HepG2 (cell line): Measurements from ENCODE around the gene ARHGAP23. TPM values are rescaled to one million over a fixed set of nuclear protein-coding genes. Genes with fewer than 3 reads are reported as not detected.

Source experiments
- ATAC-seq: fragments of 200-7000 bp; cut with Tn5 transposase; 3 replicates; pipeline ENCODE4 v1.9.1; 2020; ENCODE audit warnings: mild to moderate bottlenecking, moderate library complexity
- BruUV-seq: library from RNA; stranded (reverse); fragments of 400-500 nt; replicated peaks from 2 replicates; lab custom pipeline; 2021; lab: Mats Ljungman, UMichigan
- CTCF ChIA-PET: fragments of 300-600 bp; formaldehyde crosslinking; extraction: SDS; loops from one replicate; lab custom pipeline; 2021; ENCODE audit warnings: low total read pairs, inconsistent platforms, low intra/inter-chr PET ratio; lab: Yijun Ruan, JAX
- POLR2A ChIA-PET: fragments of 350-600 bp; sonication (Branson Sonifier 250); formaldehyde crosslinking; loops from one replicate; lab custom pipeline; 2020; ENCODE audit warnings: antibody characterized with exemption, inconsistent platforms; lab: Yijun Ruan, JAX
- DNase-seq: peaks from one replicate; pipeline ENCODE4 v3.0.0-alpha.2; 2015; ENCODE audit warnings: low spot score
- FAIRE-seq: peaks from 3 replicates; lab custom pipeline; 2011; peaks lifted over from hg19 to GRCh38; lab: Jason Lieb, UNC
- H2AFZ ChIP-seq: one replicate; pipeline ENCODE4 v1.6.1; 2011; ENCODE audit warnings: low read length, inconsistent platforms
- H3K27ac ChIP-seq: fragments of 300-600 bp; 3 replicates; pipeline ENCODE4 v1.8.0; 2011; ENCODE audit warnings: mixed run types, mild to moderate bottlenecking, mixed read lengths, low read length, inconsistent platforms; ENCODE audit not compliant: insufficient read depth; ENCODE audit errors: extremely low read length
- H3K27me3 ChIP-seq, 2 experiments: fragments of 200-600 bp in 1 of 2; 2 replicates in 1 of 2; 3 replicates in 1 of 2; pipeline versions ENCODE4 v1.6.0 to v1.8.0; 2011; ENCODE audit warnings: low read length in 2 of 2, mild to moderate bottlenecking in 2 of 2, moderate library complexity in 2 of 2, inconsistent platforms in 1 of 2; ENCODE audit not compliant: insufficient read depth in 2 of 2, control insufficient read depth in 1 of 2
- H3K36me3 ChIP-seq, 2 experiments: fragments of 200-600 bp in 1 of 2; replicated peaks in 1 of 2; 2 replicates in 1 of 2; 3 replicates in 1 of 2; pipeline versions ENCODE4 v1.5.1 to v1.8.0; 2011; ENCODE audit warnings: low read length in 2 of 2, inconsistent platforms in 1 of 2; ENCODE audit not compliant: insufficient read depth in 2 of 2, control insufficient read depth in 1 of 2
- H3K4me1 ChIP-seq: 2 replicates; pipeline ENCODE4 v1.5.1; 2012; ENCODE audit warnings: low read length, inconsistent platforms; ENCODE audit not compliant: insufficient read depth
- H3K4me2 ChIP-seq: 2 replicates; pipeline ENCODE4 v1.6.0; 2011; ENCODE audit warnings: low read depth, low read length, inconsistent platforms
- H3K4me3 ChIP-seq, 3 experiments: fragments of 200-600 bp in 1 of 3; sonication (generic), shearing (Covaris generic) in 1 of 3; replicated peaks in 1 of 3; 2 replicates each; pipeline ENCODE4 v1.5.1; 2011 to 2016; ENCODE audit warnings: low read length in 3 of 3, inconsistent platforms in 2 of 3, low read depth in 2 of 3, mild to moderate bottlenecking in 2 of 3, control low read depth in 1 of 3, mixed read lengths in 1 of 3; ENCODE audit not compliant: insufficient read depth in 1 of 3
- H3K79me2 ChIP-seq: one replicate; pipeline ENCODE4 v1.6.1; 2011; ENCODE audit warnings: low read length, inconsistent platforms; ENCODE audit not compliant: insufficient read depth
- H3K9ac ChIP-seq: 2 replicates; pipeline ENCODE4 v1.6.0; 2011; ENCODE audit warnings: mild to moderate bottlenecking, low read depth, low read length, inconsistent platforms; ENCODE audit not compliant: insufficient read depth
- H3K9me3 ChIP-seq: 2 replicates; pipeline ENCODE4 v1.5.1; 2012; ENCODE audit warnings: mild to moderate bottlenecking, low read length
- H4K20me1 ChIP-seq: 2 replicates; pipeline ENCODE4 v1.6.0; 2011; ENCODE audit warnings: inconsistent platforms, mild to moderate bottlenecking, low read length, moderate library complexity; ENCODE audit not compliant: insufficient read depth
- EHMT2 ChIP-seq: fragments of 200-600 bp; sonication (generic); IDR thresholded peaks from 2 replicates; pipeline ENCODE4 v1.7.0; 2017; ENCODE audit warnings: antibody characterized with exemption, low read depth, low read length, borderline replicate concordance
- GRHL1 ChIP-seq: sonication (generic); formaldehyde crosslinking; conservative IDR thresholded peaks from 2 replicates; pipeline ENCODE4 v1.8.0; 2022; ENCODE audit warnings: missing genetic modification reagents
- TRIM24 ChIP-seq: sonication (generic); formaldehyde crosslinking; IDR thresholded peaks from 2 replicates; pipeline ENCODE4 v1.8.0; 2022; ENCODE audit warnings: mild to moderate bottlenecking, missing genetic modification reagents
- ZBTB46 ChIP-seq: sonication (generic); formaldehyde crosslinking; IDR thresholded peaks from 2 replicates; pipeline ENCODE4 v1.4.0; 2020; ENCODE audit warnings: mild to moderate bottlenecking, missing genetic modification reagents, borderline replicate concordance
- ZMYM3 ChIP-seq: sonication (generic); formaldehyde crosslinking; IDR thresholded peaks from 2 replicates; pipeline ENCODE4 v1.5.1; 2020; ENCODE audit warnings: mild to moderate bottlenecking, missing genetic modification reagents
- ZNF33A ChIP-seq: sonication (generic); formaldehyde crosslinking; IDR thresholded peaks from 2 replicates; pipeline ENCODE4 v1.5.1; 2020; ENCODE audit warnings: missing genetic modification reagents, mild to moderate bottlenecking, moderate library complexity, borderline replicate concordance
- ZNF501 ChIP-seq: sonication (generic); formaldehyde crosslinking; IDR thresholded peaks from 2 replicates; pipeline ENCODE4 v1.5.1; 2020; ENCODE audit warnings: mild to moderate bottlenecking, moderate library complexity, missing genetic modification reagents
- ZNF614 ChIP-seq: IDR thresholded peaks from 2 replicates; pipeline ENCODE4 v1.6.1; 2018; ENCODE audit warnings: missing biosample characterization, missing genetic modification reagents, inconsistent platforms, borderline replicate concordance
- ZNF629 ChIP-seq: sonication (generic); formaldehyde crosslinking; conservative IDR thresholded peaks from 2 replicates; pipeline ENCODE4 v1.5.0; 2020; ENCODE audit warnings: missing genetic modification reagents
- ZNF678 ChIP-seq: sonication (generic); formaldehyde crosslinking; IDR thresholded peaks from 2 replicates; pipeline ENCODE4 v1.4.0; 2020; ENCODE audit warnings: mild to moderate bottlenecking, missing genetic modification reagents
- WGBS: methylation state at CpG from one replicate; pipeline ENCODE4 v1.1.6; 2017; ENCODE audit warnings: low lambda C conversion rate; 5-methylcytosine and 5-hydroxymethylcytosine counted together
- in situ Hi-C: cut with HindIII; loops from 2 replicates; pipeline ENCODE4 v1.10.0; 2017; ENCODE audit warnings: low pct_unique_long_range_greater_than_20kb; ENCODE audit not compliant: extremely low pct_ligation_motif_present
- intact Hi-C: fragments of 100-400 bp; cut with micrococcal nuclease; formaldehyde crosslinking; loops from one replicate; pipeline ENCODE4 v1.10.0; 2022; ENCODE audit not compliant: unreplicated experiment
- polyA plus RNA-seq, 8 experiments: library from polyadenylated mRNA; depleted of rRNA in 3 of 8; stranded (reverse) in 7 of 8; unstranded in 1 of 8; fragments of >200 nt; fragmentation: Illumina TruSeq in 4 of 8; extraction: Trizol in 4 of 8; gene quantifications; 2 replicates each; pipeline versions ENCODE4 v1.2.1 to v1.2.3, GENCODE V29; 2011 to 2016; ENCODE audit warnings: low read depth in 4 of 8, missing spikeins in 1 of 8, mixed read lengths in 1 of 8; ENCODE audit not compliant: insufficient read depth in 1 of 8
- total RNA-seq, 5 experiments: library from RNA; depleted of rRNA; stranded (reverse); fragments of >200 nt; fragmentation: Illumina TruSeq; extraction: Trizol; gene quantifications; 2 replicates each; pipeline ENCODE4 v1.2.3, GENCODE V29; 2016; ENCODE audit warnings: low read depth in 1 of 5
- TF ChIP-seq, protein P1 (sequence below): sonication (generic); formaldehyde crosslinking; conservative IDR thresholded peaks from 2 replicates; pipeline ENCODE4 v1.4.0; 2020; ENCODE audit warnings: missing genetic modification reagents

Gene ARHGAP23
- total and polyA plus RNA-seq, 2 of the 13 experiments (the other 11 are each of a cell fraction or from before 2014, with no cell fraction given), result 0.03 TPM; not detected in 1

- Histone ChIP-seq H2AFZ (no peak overlapping the region), H3K79me2 (no peaks in the 10 kb centered on the region), H3K27me3 (peaks cover 18 to 77% of the 10 kb centered on the region in 2 experiments; a peak in 4 of 5 replicates), H4K20me1 (no peaks in the 10 kb centered on the region), H3K9me3 (no peaks in the 10 kb centered on the region), H3K4me3 (no peak overlapping the region), H3K4me1 (peaks cover 20% of the 10 kb centered on the region), H3K36me3 (no peaks in the 10 kb centered on the region), H3K4me2 (no peak overlapping the region), H3K9ac (no peak overlapping the region), H3K27ac (no peak overlapping the region)
- no TSS peak for BruUV-seq
- POLR2A ChIA-PET, result no interaction called here
- no peak for DNase-seq
- 27% methylated on average over 2 of the region's 2 CpGs for WGBS
- intact Hi-C loops (no loop called here), in situ Hi-C loops (no loop called here)
- FAIRE-seq, result no peak
- TF ChIP-seq ZNF501 (CRISPR knock-in tag), result no peak
- TF ChIP-seq TRIM24 (CRISPR knock-in tag), result no peak
- no peak for TF ChIP-seq ZNF678 (CRISPR knock-in tag)
- no peak for TF ChIP-seq ZNF33A (CRISPR knock-in tag)
- TF ChIP-seq ZMYM3 (CRISPR knock-in tag), result 0 out of 2 replicates have a peak, but pooled peaks have one; percentile 23
- no peak for TF ChIP-seq EHMT2
- TF ChIP-seq ZNF629 (CRISPR knock-in tag), result peak; percentile 81
- TF ChIP-seq ZNF614 (CRISPR knock-in tag), result no peak
- CTCF ChIA-PET, result no interaction called here
- no peak for ATAC-seq
Measured at GRCh38 chr17:38430822-38431221, 2.6 kb downstream of the ARHGAP23 start.

DNA sequence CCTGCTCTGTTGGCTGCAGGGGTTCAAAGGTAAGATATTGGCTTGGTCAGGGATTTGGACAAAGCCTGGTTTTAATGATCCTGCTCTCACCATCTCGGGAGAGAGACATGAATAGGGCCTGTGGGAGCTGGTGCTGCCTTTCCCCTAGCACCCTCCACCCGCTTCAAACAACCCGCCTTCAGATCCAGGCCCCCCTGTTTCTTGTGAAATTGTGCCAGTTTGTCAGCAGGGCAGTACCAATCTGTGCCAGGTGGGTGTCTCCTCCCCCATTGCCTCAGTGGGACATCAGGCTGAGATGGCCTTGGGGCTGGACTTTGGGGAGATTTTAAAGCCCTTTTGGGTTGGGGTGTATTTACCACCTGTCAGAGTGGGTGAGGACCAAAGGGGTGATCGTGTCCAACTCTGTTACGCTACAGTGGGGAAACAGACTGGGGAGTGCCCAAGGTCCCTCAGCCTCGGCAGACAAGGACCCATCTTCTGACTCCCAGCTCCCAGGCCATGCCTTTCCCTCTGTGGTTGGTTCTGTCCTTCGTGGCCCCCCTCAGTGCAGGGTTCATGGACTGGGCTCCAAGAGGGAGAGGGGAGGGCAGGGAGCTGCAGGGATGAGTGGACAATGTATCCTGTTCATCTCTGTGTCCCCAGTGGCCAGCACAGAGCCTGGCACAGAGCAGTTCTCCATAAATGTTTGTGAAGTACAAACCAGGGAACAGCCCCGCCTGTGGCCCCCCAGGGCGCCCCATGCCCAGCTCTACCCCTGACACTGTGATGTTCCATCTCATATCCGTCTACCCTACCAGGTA is 3.3 kb downstream of the ARHGAP23 start:
- in situ Hi-C loops, result no loop called here
- 12% methylated on average over 9 of the region's 10 CpGs for WGBS
- H3K79me2 ChIP-seq, result no peaks in the 10 kb centered on the region
- TF ChIP-seq ZBTB46 (CRISPR knock-in tag), result no peak
- TF ChIP-seq GRHL1, result no peak
- TF ChIP-seq, protein P1, sequence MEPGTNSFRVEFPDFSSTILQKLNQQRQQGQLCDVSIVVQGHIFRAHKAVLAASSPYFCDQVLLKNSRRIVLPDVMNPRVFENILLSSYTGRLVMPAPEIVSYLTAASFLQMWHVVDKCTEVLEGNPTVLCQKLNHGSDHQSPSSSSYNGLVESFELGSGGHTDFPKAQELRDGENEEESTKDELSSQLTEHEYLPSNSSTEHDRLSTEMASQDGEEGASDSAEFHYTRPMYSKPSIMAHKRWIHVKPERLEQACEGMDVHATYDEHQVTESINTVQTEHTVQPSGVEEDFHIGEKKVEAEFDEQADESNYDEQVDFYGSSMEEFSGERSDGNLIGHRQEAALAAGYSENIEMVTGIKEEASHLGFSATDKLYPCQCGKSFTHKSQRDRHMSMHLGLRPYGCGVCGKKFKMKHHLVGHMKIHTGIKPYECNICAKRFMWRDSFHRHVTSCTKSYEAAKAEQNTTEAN (CRISPR knock-in tag), result no peak

More for the DNA sequence above, 3.3 kb downstream of the ARHGAP23 start:
- FAIRE-seq, result no peak
- Histone ChIP-seq H3K27me3 (peaks cover 20 to 79% of the 10 kb centered on the region in 2 experiments; a peak in 4 of 5 replicates), H3K9ac (no peak overlapping the region), H3K4me3 (no peak overlapping the region), H3K9me3 (no peaks in the 10 kb centered on the region), H2AFZ (no peak overlapping the region), H4K20me1 (no peaks in the 10 kb centered on the region), H3K4me2 (no peak overlapping the region), H3K36me3 (no peaks in the 10 kb centered on the region), H3K27ac (no peak overlapping the region), H3K4me1 (peaks cover 20% of the 10 kb centered on the region)
- POLR2A ChIA-PET, result no interaction called here
- DNase-seq, result no peak
- CTCF ChIA-PET, result no interaction called here
- intact Hi-C loops, result no loop called here
- ATAC-seq, result peak; percentile 5; the same call in 1 of the 3 replicates
- no TSS peak for BruUV-seq
